ENCODE results near the gene CD109. TPM values are rescaled to one million over a fixed set of nuclear protein-coding genes. Genes with fewer than 3 reads are reported as not detected.
"Not testable (repeated sequence)": the region's sequence is repeated elsewhere in the genome, so short reads cannot be mapped to it uniquely, and the experiment has no call there.

Gene CD109
- total and polyA plus RNA-seq, 10 of the 15 experiments (the other 5 are each of a cell fraction or from before 2014, with no cell fraction given): 0.27 to 4.4 (median 2.1) TPM

DNA sequence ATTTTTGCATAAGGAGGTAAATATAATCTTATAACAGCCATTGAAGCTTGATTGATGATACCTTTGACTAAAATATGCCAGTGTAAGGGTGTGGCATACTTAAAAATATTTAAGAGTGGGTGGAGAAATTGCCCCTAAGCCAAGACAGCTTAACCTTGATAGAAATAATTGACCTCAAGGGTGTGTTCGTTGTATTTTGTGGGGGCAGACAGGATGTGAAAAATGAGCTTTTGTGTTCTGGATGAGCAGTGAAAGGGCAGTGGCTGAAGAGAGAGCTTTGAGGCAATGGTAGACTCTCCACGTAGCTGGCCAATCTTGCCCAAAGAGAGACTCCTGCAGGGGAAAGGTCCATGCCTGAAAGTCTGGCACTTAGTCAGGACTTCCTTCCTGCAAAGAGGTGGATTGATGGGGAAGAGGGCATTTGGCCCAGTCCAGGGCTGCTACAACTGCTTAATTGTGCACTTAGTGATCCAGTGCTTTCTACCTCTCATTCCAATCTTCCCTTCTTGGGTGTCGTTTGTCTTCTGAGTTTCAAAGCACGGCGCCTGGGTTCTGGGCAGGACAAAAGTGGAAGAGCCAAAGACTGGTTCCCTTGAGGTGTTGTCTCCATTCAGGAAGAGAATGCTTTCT lies 15.6 kb upstream of the CD109 start (continued):
- TF ChIP-seq, protein P1, sequence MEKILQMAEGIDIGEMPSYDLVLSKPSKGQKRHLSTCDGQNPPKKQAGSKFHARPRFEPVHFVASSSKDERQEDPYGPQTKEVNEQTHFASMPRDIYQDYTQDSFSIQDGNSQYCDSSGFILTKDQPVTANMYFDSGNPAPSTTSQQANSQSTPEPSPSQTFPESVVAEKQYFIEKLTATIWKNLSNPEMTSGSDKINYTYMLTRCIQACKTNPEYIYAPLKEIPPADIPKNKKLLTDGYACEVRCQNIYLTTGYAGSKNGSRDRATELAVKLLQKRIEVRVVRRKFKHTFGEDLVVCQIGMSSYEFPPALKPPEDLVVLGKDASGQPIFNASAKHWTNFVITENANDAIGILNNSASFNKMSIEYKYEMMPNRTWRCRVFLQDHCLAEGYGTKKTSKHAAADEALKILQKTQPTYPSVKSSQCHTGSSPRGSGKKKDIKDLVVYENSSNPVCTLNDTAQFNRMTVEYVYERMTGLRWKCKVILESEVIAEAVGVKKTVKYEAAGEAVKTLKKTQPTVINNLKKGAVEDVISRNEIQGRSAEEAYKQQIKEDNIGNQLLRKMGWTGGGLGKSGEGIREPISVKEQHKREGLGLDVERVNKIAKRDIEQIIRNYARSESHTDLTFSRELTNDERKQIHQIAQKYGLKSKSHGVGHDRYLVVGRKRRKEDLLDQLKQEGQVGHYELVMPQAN (conservative IDR thresholded peaks at IDR 0.05): no peak

DNA sequence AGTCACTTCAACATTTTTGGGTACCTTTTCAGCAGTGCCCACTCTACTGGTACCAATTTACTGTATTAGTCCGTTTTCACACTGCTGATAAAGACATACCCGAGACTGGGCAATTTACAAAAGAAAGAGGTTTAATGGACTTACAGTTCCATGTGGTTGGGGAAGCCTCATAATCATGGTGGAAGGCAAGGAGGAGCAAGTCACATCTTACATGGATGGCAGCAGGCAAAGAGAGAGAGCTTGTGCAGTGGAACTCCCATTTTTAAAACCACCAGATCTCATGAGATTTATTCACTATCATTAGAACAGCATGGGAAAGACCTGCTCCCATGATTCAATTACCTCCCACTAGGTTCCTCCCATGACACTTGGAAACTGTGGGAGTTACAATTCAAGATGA lies 12.4 kb upstream of the CD109 start:
- H3K27me3 ChIP-seq (replicated peaks in 1 of 2; ENCODE audit: control insufficient read depth in 2 of 2, insufficient read depth in 2 of 2, low read length in 1 of 2); H3K9ac ChIP-seq (ENCODE audit: control insufficient read depth, insufficient read depth, low read length); FAIRE-seq; DNase-seq (ENCODE audit: low read depth, low spot score); H3K4me2 ChIP-seq (ENCODE audit: control insufficient read depth, insufficient read depth); in situ Hi-C loops (cut with MboI); BruUV-seq (replicated peaks); H3K4me1 ChIP-seq (ENCODE audit: control insufficient read depth, insufficient read depth, low read length); POLR2A ChIA-PET; H3K4me3 ChIP-seq; RAD21 ChIA-PET (ENCODE audit: unreplicated experiment); H3K36me3 ChIP-seq (ENCODE audit: control insufficient read depth in 2 of 2, insufficient read depth in 2 of 2, low read length in 1 of 2); H4K20me1 ChIP-seq (ENCODE audit: control insufficient read depth, insufficient read depth); H2AFZ ChIP-seq (ENCODE audit: control insufficient read depth, low read depth, low read length); ATAC-seq; H3K9me3 ChIP-seq (replicated peaks; ENCODE audit: control insufficient read depth, insufficient read depth, low read length); H3K79me2 ChIP-seq (ENCODE audit: control insufficient read depth, insufficient read depth, low read length); H3K27ac ChIP-seq (ENCODE audit: control insufficient read depth, insufficient read depth); CTCF ChIA-PET; intact Hi-C loops (cut with micrococcal nuclease; ENCODE audit: unreplicated experiment): not testable (repeated sequence)
- SMC1A ChIA-PET (ENCODE audit: uncharacterized antibody, unreplicated experiment): interaction anchor here (1.0 kb wide), 1 partner anchor 50 kb away, joined by 3 read pairs; no protein-coding TSS in a partner anchor
- 0% methylated on average over 2 of the region's 2 CpGs for WGBS (ENCODE audit: insufficient coverage, insufficient replicate concordance, low lambda C conversion rate, missing lambda C conversion rate)

DNA sequence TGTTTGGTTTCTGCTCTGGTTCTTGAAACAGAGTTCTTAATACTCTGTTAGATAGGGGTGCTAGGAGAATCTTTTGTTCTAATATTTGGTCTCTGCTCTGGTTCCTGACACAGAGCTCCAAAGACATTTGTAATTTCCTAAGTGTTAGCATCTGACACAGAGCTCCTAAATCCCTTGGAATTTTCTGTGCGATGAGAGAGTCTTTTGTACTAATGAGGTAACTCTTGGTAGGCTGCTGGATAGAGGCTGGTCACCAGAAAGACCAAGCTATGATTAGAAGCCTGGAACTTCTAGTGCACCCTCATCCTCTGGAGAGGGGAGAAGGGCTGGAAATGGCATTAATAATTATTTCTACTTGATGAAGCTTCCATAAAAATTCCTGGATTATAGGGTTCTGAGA lies 7.7 kb upstream of the CD109 start:
- Histone ChIP-seq H3K4me1 (ENCODE audit: control insufficient read depth, insufficient read depth, low read length) (no peaks in the 10 kb centered on the region), H3K27me3 (replicated peaks in 1 of 2; ENCODE audit: control insufficient read depth in 2 of 2, insufficient read depth in 2 of 2, low read length in 1 of 2) (peaks cover 0 to 2% of the 10 kb centered on the region in 2 experiments; a peak in 2 of 4 replicates), H4K20me1 (ENCODE audit: control insufficient read depth, insufficient read depth) (no peaks in the 10 kb centered on the region), H3K9ac (ENCODE audit: control insufficient read depth, insufficient read depth, low read length) (no peak overlapping the region), H3K4me2 (ENCODE audit: control insufficient read depth, insufficient read depth) (no peak overlapping the region), H3K9me3 (replicated peaks; ENCODE audit: control insufficient read depth, insufficient read depth, low read length) (no peaks in the 10 kb centered on the region; the same call in 2 of the 3 replicates), H3K4me3 (no peak overlapping the region), H3K27ac (ENCODE audit: control insufficient read depth, insufficient read depth) (no peak overlapping the region), H3K36me3 (ENCODE audit: control insufficient read depth in 2 of 2, insufficient read depth in 2 of 2, low read length in 1 of 2) (no peaks in the 10 kb centered on the region), H3K79me2 (ENCODE audit: control insufficient read depth, insufficient read depth, low read length) (no peaks in the 10 kb centered on the region), H2AFZ (ENCODE audit: control insufficient read depth, low read depth, low read length) (no peak overlapping the region)
- intact Hi-C loops (cut with micrococcal nuclease; ENCODE audit: unreplicated experiment) (no loop called here), in situ Hi-C loops (cut with MboI) (no loop called here)
- ChIA-PET POLR2A (interaction anchor here (0.7 kb wide), 1 partner anchor 25 kb away, joined by 9 read pairs; no protein-coding TSS in a partner anchor), CTCF (interaction anchor here (0.9 to 1.6 kb wide), 5 partner anchors 10 to 50 kb away, joined by 3 to 7 read pairs (median 3); no protein-coding TSS in a partner anchor), SMC1A (ENCODE audit: uncharacterized antibody, unreplicated experiment) (interaction anchor here (0.5 to 1.0 kb wide), 3 partner anchors 12 to 49 kb away, joined by 3 to 5 read pairs (median 4); no protein-coding TSS in a partner anchor), RAD21 (ENCODE audit: unreplicated experiment) (no interaction called here)
- 40% methylated on average over 1 of the region's 1 CpG for WGBS (ENCODE audit: insufficient coverage, insufficient replicate concordance, low lambda C conversion rate, missing lambda C conversion rate)
- FAIRE-seq (no peak), DNase-seq (ENCODE audit: low read depth, low spot score) (no peak), ATAC-seq (no peak)
- BruUV-seq (replicated peaks): no TSS peak
- no peak for TF ChIP-seq MEF2A (IDR thresholded peaks at IDR 0.05; ENCODE audit: insufficient read depth, low read depth, low read length)
- no peak for TF ChIP-seq NRF1 (conservative IDR thresholded peaks at IDR 0.05; ENCODE audit: low read depth, low read length)
- no peak for TF ChIP-seq WRNIP1 (IDR thresholded peaks at IDR 0.05; ENCODE audit: borderline replicate concordance, low read depth, low read length)
- no peak for TF ChIP-seq MTA2 (IDR thresholded peaks at IDR 0.05; ENCODE audit: low read depth)
- TF ChIP-seq YY1 (IDR thresholded peaks at IDR 0.05; ENCODE audit: low read depth, low read length): no peak
- TF ChIP-seq, protein P2, sequence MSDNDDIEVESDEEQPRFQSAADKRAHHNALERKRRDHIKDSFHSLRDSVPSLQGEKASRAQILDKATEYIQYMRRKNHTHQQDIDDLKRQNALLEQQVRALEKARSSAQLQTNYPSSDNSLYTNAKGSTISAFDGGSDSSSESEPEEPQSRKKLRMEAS (IDR thresholded peaks at IDR 0.05; ENCODE audit: low read depth, low read length): no peak
- TF ChIP-seq, protein P3, sequence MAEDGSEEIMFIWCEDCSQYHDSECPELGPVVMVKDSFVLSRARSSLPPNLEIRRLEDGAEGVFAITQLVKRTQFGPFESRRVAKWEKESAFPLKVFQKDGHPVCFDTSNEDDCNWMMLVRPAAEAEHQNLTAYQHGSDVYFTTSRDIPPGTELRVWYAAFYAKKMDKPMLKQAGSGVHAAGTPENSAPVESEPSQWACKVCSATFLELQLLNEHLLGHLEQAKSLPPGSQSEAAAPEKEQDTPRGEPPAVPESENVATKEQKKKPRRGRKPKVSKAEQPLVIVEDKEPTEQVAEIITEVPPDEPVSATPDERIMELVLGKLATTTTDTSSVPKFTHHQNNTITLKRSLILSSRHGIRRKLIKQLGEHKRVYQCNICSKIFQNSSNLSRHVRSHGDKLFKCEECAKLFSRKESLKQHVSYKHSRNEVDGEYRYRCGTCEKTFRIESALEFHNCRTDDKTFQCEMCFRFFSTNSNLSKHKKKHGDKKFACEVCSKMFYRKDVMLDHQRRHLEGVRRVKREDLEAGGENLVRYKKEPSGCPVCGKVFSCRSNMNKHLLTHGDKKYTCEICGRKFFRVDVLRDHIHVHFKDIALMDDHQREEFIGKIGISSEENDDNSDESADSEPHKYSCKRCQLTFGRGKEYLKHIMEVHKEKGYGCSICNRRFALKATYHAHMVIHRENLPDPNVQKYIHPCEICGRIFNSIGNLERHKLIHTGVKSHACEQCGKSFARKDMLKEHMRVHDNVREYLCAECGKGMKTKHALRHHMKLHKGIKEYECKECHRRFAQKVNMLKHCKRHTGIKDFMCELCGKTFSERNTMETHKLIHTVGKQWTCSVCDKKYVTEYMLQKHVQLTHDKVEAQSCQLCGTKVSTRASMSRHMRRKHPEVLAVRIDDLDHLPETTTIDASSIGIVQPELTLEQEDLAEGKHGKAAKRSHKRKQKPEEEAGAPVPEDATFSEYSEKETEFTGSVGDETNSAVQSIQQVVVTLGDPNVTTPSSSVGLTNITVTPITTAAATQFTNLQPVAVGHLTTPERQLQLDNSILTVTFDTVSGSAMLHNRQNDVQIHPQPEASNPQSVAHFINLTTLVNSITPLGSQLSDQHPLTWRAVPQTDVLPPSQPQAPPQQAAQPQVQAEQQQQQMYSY (CRISPR knock-in tag; IDR thresholded peaks at IDR 0.05): no peak
- TF ChIP-seq SMARCA5 (IDR thresholded peaks at IDR 0.05): no peak
